DOHH2 (cell line): ENCODE results near the gene HTR1D.

Source experiments
- H3F3A ChIP-seq: fragments of 200-600 bp; sonication (generic), shearing (Covaris generic); 2 replicates; pipeline ENCODE4 v1.6.0; 2016; ENCODE audit warnings: antibody characterized with exemption, mild to moderate bottlenecking; ENCODE audit not compliant: control insufficient read depth, insufficient read depth
- H3K27ac ChIP-seq: fragments of 200-600 bp; sonication (generic); 2 replicates; pipeline ENCODE4 v1.5.1; 2014; ENCODE audit warnings: low read depth, mild to moderate bottlenecking, low read length, moderate library complexity
- H3K27me3 ChIP-seq: fragments of 200-600 bp; sonication (generic); 2 replicates; pipeline ENCODE4 v1.6.1; 2014; ENCODE audit warnings: mild to moderate bottlenecking, low read length, mixed read lengths; ENCODE audit not compliant: control insufficient read depth
- H3K36me3 ChIP-seq: fragments of 200-600 bp; sonication (generic); 2 replicates; pipeline ENCODE4 v1.6.1; 2014; ENCODE audit warnings: mild to moderate bottlenecking, low read length, moderate library complexity, mixed read lengths; ENCODE audit not compliant: control insufficient read depth
- H3K4me1 ChIP-seq: fragments of 200-600 bp; sonication (generic); 2 replicates; pipeline ENCODE4 v1.6.1; 2014; ENCODE audit warnings: mild to moderate bottlenecking, low read length, mixed read lengths; ENCODE audit not compliant: control insufficient read depth
- H3K4me2 ChIP-seq: fragments of 200-600 bp; sonication (generic); 2 replicates; pipeline ENCODE4 v1.6.0; 2014; ENCODE audit warnings: mild to moderate bottlenecking, low read length, moderate library complexity
- H3K4me3 ChIP-seq: fragments of 200-600 bp; sonication (generic); 2 replicates; pipeline ENCODE4 v1.5.1; 2014; ENCODE audit warnings: mild to moderate bottlenecking, low read length, mixed read lengths
- H3K79me2 ChIP-seq: fragments of 200-600 bp; sonication (generic); 2 replicates; pipeline ENCODE4 v1.6.1; 2014; ENCODE audit warnings: mild to moderate bottlenecking, low read length, mixed read lengths; ENCODE audit not compliant: control insufficient read depth
- H3K9me2 ChIP-seq: fragments of 200-600 bp; sonication (generic); replicated peaks from 2 replicates; pipeline ENCODE4 v1.6.1; 2014; ENCODE audit warnings: mild to moderate bottlenecking, low read length, mixed read lengths; ENCODE audit not compliant: control insufficient read depth
- H3K9me3 ChIP-seq: fragments of 200-600 bp; sonication (generic); 2 replicates; pipeline ENCODE4 v1.6.1; 2014; ENCODE audit warnings: antibody characterized with exemption, low read length, mixed read lengths; ENCODE audit not compliant: control insufficient read depth, insufficient read depth
- H4K20me1 ChIP-seq: fragments of 200-600 bp; sonication (generic); 2 replicates; pipeline ENCODE4 v1.6.0; 2014; ENCODE audit warnings: low read depth, mild to moderate bottlenecking, antibody characterized with exemption, low read length, moderate library complexity; ENCODE audit not compliant: control insufficient read depth, insufficient read depth
- CTCF ChIP-seq: fragments of 200-600 bp; sonication (generic); IDR thresholded peaks from one replicate; pipeline ENCODE4 v1.5.1; 2014; ENCODE audit warnings: antibody characterized with exemption, mild to moderate bottlenecking, low read depth, low read length; ENCODE audit not compliant: poor library complexity, severe bottlenecking
- EZH2phosphoT487 ChIP-seq: fragments of 200-600 bp; sonication (generic); IDR thresholded peaks from 2 replicates; pipeline ENCODE4 v1.6.1; 2017; ENCODE audit warnings: borderline replicate concordance, mild to moderate bottlenecking, antibody characterized with exemption, low read length, moderate library complexity, mixed read lengths

The HTR1D gene

GRCh38 chr1:23184212-23184934, 32.9 kb downstream of the HTR1D start:
- TF ChIP-seq EZH2phosphoT487, result no peak
- TF ChIP-seq CTCF, result peak; percentile 74
- H3K9me3 ChIP-seq, result no peaks in the 10 kb centered on the region
- peak overlapping the region; percentile 20; the same call in 1 of the 2 replicates for H3K4me2 ChIP-seq
- H3K27ac ChIP-seq, result no peak overlapping the region
- H3F3A ChIP-seq, result peaks cover 4% of the 10 kb centered on the region; the same call in 1 of the 2 replicates
- H3K36me3 ChIP-seq, result no peaks in the 10 kb centered on the region
- no peak overlapping the region for H3K4me3 ChIP-seq
- peaks cover 12% of the 10 kb centered on the region for H3K4me1 ChIP-seq
- no peaks in the 10 kb centered on the region for H3K9me2 ChIP-seq
- no peaks in the 10 kb centered on the region for H3K79me2 ChIP-seq
- H3K27me3 ChIP-seq, result peaks cover 5% of the 10 kb centered on the region; the same call in 1 of the 2 replicates
- H4K20me1 ChIP-seq, result 0 out of 2 replicates have a peak, but pooled peaks cover 2% of the 10 kb centered on the region

- no peaks in the 10 kb centered on the region for H3K36me3 ChIP-seq
- H3K27me3 ChIP-seq, result peaks cover 20% of the 10 kb centered on the region
- no peaks in the 10 kb centered on the region for H3K79me2 ChIP-seq
- H3K4me1 ChIP-seq, result peaks cover 42% of the 10 kb centered on the region
- no peak overlapping the region for H3K27ac ChIP-seq
- no peak overlapping the region for H3K4me3 ChIP-seq
- no peaks in the 10 kb centered on the region for H4K20me1 ChIP-seq
- no peaks in the 10 kb centered on the region for H3K9me3 ChIP-seq
- no peak for TF ChIP-seq EZH2phosphoT487
- TF ChIP-seq CTCF, result no peak
- no peaks in the 10 kb centered on the region for H3K9me2 ChIP-seq
- no peak overlapping the region; the same call in 1 of the 2 replicates for H3K4me2 ChIP-seq
- peaks cover 6% of the 10 kb centered on the region; the same call in 1 of the 2 replicates for H3F3A ChIP-seq
Observed at GRCh38 chr1:23179862-23180261, 37.4 kb downstream of the HTR1D start.

- Histone ChIP-seq H3K4me2 (no peak overlapping the region), H4K20me1 (no peaks in the 10 kb centered on the region), H3K36me3 (no peaks in the 10 kb centered on the region), H3K79me2 (no peaks in the 10 kb centered on the region), H3F3A (peaks cover 6% of the 10 kb centered on the region; the same call in 1 of the 2 replicates), H3K27me3 (peaks cover 17% of the 10 kb centered on the region), H3K9me3 (no peaks in the 10 kb centered on the region), H3K4me3 (no peak overlapping the region), H3K27ac (no peak overlapping the region), H3K4me1 (peaks cover 42% of the 10 kb centered on the region), H3K9me2 (no peaks in the 10 kb centered on the region)
- peak; percentile 28 for TF ChIP-seq CTCF
- TF ChIP-seq EZH2phosphoT487, result no peak
Observed at GRCh38 chr1:23178950-23179349, 38.4 kb downstream of the HTR1D start.
